ENCODE results near the gene FLNC.
A peak's percentile ranks its signal among the peaks of the same experiment; 100 is the strongest.

The FLNC gene

GRCh38 chr7:128863433-128863989 lies 33.3 kb downstream of the FLNC start:
- DNase-seq: peak; percentile 33

GRCh38 chr7:128865303-128865702 lies 35.1 kb downstream of the FLNC start:
- DNase-seq: no peak

GRCh38 chr7:128865996-128866877 lies 36.0 kb downstream of the FLNC start:
- no peak for DNase-seq

GRCh38 chr7:128867241-128867640 lies 37.0 kb downstream of the FLNC start:
- no peak for DNase-seq

GRCh38 chr7:128867842-128868623 lies 37.8 kb downstream of the FLNC start:
- DNase-seq: no peak

GRCh38 chr7:128868624-128869137 lies 38.5 kb downstream of the FLNC start:
- no peak for DNase-seq

- DNase-seq: peak; percentile 32
These were observed 39.1 kb downstream of the FLNC start for GRCh38 chr7:128869138-128869943.

GRCh38 chr7:128869944-128870285 lies 39.7 kb downstream of the FLNC start:
- peak; percentile 17 for DNase-seq

GRCh38 chr7:128871050-128871449 lies 40.8 kb downstream of the FLNC start:
- DNase-seq: no peak

- no peak for DNase-seq
These were observed 42.2 kb downstream of the FLNC start for GRCh38 chr7:128872394-128872824.

- no peak for DNase-seq
These were observed 43.0 kb downstream of the FLNC start for GRCh38 chr7:128873234-128873633.

GRCh38 chr7:128874140-128875031 lies 44.2 kb downstream of the FLNC start:
- no peak for DNase-seq

GRCh38 chr7:128875523-128875948 lies 45.3 kb downstream of the FLNC start:
- no peak for DNase-seq

- DNase-seq: no peak
These were observed 45.9 kb downstream of the FLNC start for GRCh38 chr7:128876127-128876526.

GRCh38 chr7:128876586-128876977 lies 46.4 kb downstream of the FLNC start:
- no peak for DNase-seq

- no peak for DNase-seq
These were observed 47.0 kb downstream of the FLNC start for GRCh38 chr7:128876978-128877755.

- DNase-seq: no peak
These were observed 47.5 kb downstream of the FLNC start for GRCh38 chr7:128877756-128878120.

GRCh38 chr7:128878226-128879105 lies 48.3 kb downstream of the FLNC start:
- no peak for DNase-seq

- no peak for DNase-seq
These were observed 49.3 kb downstream of the FLNC start for GRCh38 chr7:128879461-128879938.

All from stimulated activated CD4-positive, alpha-beta T cell treated with anti-CD3 and anti-CD28 coated beads, Interleukin-12 subunit alpha, Interleukin-12 subunit beta, amount 100 ng/mL, for 4 hours (primary cell).